Measurements from ENCODE around the gene NFAM1.

Gene NFAM1

GRCh38 chr22:42439821-42440674 lies 7.8 kb upstream of the NFAM1 start:
- peak; percentile 52 for DNase-seq (ENCODE audit: low spot score)

GRCh38 chr22:42439021-42439567 lies 6.9 kb upstream of the NFAM1 start:
- DNase-seq (ENCODE audit: low spot score) = no peak

GRCh38 chr22:42438293-42438650 lies 6.1 kb upstream of the NFAM1 start:
- DNase-seq (ENCODE audit: low spot score) = no peak

- DNase-seq (ENCODE audit: low spot score) = peak; percentile 62
These were observed 5.5 kb upstream of the NFAM1 start for GRCh38 chr22:42437488-42438292.

- DNase-seq (ENCODE audit: low spot score) = peak; percentile 19
These were observed 4.2 kb upstream of the NFAM1 start for GRCh38 chr22:42436404-42436803.

- DNase-seq (ENCODE audit: low spot score) = no peak
These were observed 2.7 kb upstream of the NFAM1 start for GRCh38 chr22:42434748-42435425.

GRCh38 chr22:42433754-42434682 lies 1.8 kb upstream of the NFAM1 start:
- DNase-seq (ENCODE audit: low spot score) = peak; percentile 30

- no peak for DNase-seq (ENCODE audit: low spot score)
These were observed 615 bp upstream of the NFAM1 start for GRCh38 chr22:42432818-42433217.

GRCh38 chr22:42431401-42432019 lies 693 bp downstream of the NFAM1 start:
- peak; percentile 42 for DNase-seq (ENCODE audit: low spot score)

GRCh38 chr22:42430528-42431125 lies 1.6 kb downstream of the NFAM1 start:
- no peak for DNase-seq (ENCODE audit: low spot score)

GRCh38 chr22:42428760-42429159 lies 3.4 kb downstream of the NFAM1 start:
- DNase-seq (ENCODE audit: low spot score) = no peak

- no peak for DNase-seq (ENCODE audit: low spot score)
These were observed 4.2 kb downstream of the NFAM1 start for GRCh38 chr22:42428025-42428424.

- DNase-seq (ENCODE audit: low spot score) = no peak
These were observed 5.0 kb downstream of the NFAM1 start for GRCh38 chr22:42427167-42427566.

GRCh38 chr22:42425989-42426355 lies 6.2 kb downstream of the NFAM1 start:
- no peak for DNase-seq (ENCODE audit: low spot score)

GRCh38 chr22:42425337-42425988 lies 6.7 kb downstream of the NFAM1 start:
- no peak for DNase-seq (ENCODE audit: low spot score)

GRCh38 chr22:42419243-42419881 lies 12.8 kb downstream of the NFAM1 start:
- DNase-seq (ENCODE audit: low spot score) = peak; percentile 25

GRCh38 chr22:42418811-42419242 lies 13.4 kb downstream of the NFAM1 start:
- DNase-seq (ENCODE audit: low spot score) = no peak

- DNase-seq (ENCODE audit: low spot score) = no peak
These were observed 14.4 kb downstream of the NFAM1 start for GRCh38 chr22:42417645-42418305.
